IMR-90 (cell line): ENCODE data around the gene MAP2. TPM values are rescaled to one million over a fixed set of nuclear protein-coding genes. Genes with fewer than 3 reads are reported as not detected.

ENCODE experiments used
- ATAC-seq: fragments of 200-7000 bp; cut with Tn5 transposase; 2 replicates; pipeline ENCODE4 v1.9.1; 2020; ENCODE audit warnings: low read depth, mild to moderate bottlenecking, moderate library complexity
- BruUV-seq: library from RNA; stranded (reverse); fragments of 400-500 nt; replicated peaks from 2 replicates; lab custom pipeline; 2021; lab: Mats Ljungman, UMichigan
- CTCF ChIA-PET: fragments of 300-600 bp; formaldehyde crosslinking; extraction: SDS; loops from one replicate; lab custom pipeline; 2021; ENCODE audit warnings: antibody characterized with exemption; lab: Yijun Ruan, JAX
- POLR2A ChIA-PET: fragments of 300-600 bp; sonication (Branson Sonifier 250); formaldehyde crosslinking; loops from one replicate; lab custom pipeline; 2022; ENCODE audit warnings: antibody characterized with exemption; ENCODE audit not compliant: unreplicated experiment; lab: Charles Lee
- DNase-seq: peaks from one replicate; pipeline ENCODE4 v3.0.0; 2013
- H2AFZ ChIP-seq: replicated peaks from 2 replicates; pipeline ENCODE3; 2013; ENCODE audit warnings: low read length, mild to moderate bottlenecking; ENCODE audit not compliant: poor library complexity
- H2AK5ac ChIP-seq: 2 replicates; pipeline ENCODE4 v1.6.1; 2013; ENCODE audit warnings: low read depth, low read length, inconsistent platforms
- H2AK9ac ChIP-seq: replicated peaks from 2 replicates; pipeline ENCODE3; 2013; ENCODE audit warnings: mild to moderate bottlenecking, low read depth, low read length, moderate library complexity; ENCODE audit not compliant: poor library complexity
- H2BK120ac ChIP-seq: 2 replicates; pipeline ENCODE4 v1.6.1; 2013; ENCODE audit warnings: low read depth, low read length, inconsistent platforms
- H2BK15ac ChIP-seq: 3 replicates; pipeline ENCODE4 v1.6.1; 2013; ENCODE audit warnings: low read depth, low read length, inconsistent platforms
- H2BK20ac ChIP-seq: 2 replicates; pipeline ENCODE4 v1.6.1; 2013; ENCODE audit warnings: low read depth, mild to moderate bottlenecking, inconsistent platforms, low read length, moderate library complexity
- H2BK5ac ChIP-seq: 2 replicates; pipeline ENCODE4 v1.6.1; 2013; ENCODE audit warnings: mild to moderate bottlenecking, low read depth, low read length, inconsistent platforms; ENCODE audit not compliant: poor library complexity, severe bottlenecking
- H3K14ac ChIP-seq: replicated peaks from 2 replicates; pipeline ENCODE4 v1.6.1; 2013; ENCODE audit warnings: low read depth, low read length, inconsistent platforms
- H3K18ac ChIP-seq: 2 replicates; pipeline ENCODE4 v1.6.1; 2013; ENCODE audit warnings: low read depth, low read length, control low read depth
- H3K23ac ChIP-seq: 2 replicates; pipeline ENCODE4 v1.6.1; 2013; ENCODE audit warnings: low read depth, low read length, inconsistent platforms
- H3K27ac ChIP-seq: 2 replicates; pipeline ENCODE4 v1.5.1; 2013; ENCODE audit warnings: mild to moderate bottlenecking, control low read depth, low read length; ENCODE audit not compliant: insufficient read depth
- H3K27me3 ChIP-seq: 2 replicates; pipeline ENCODE4 v1.6.1; 2013; ENCODE audit warnings: low read length; ENCODE audit not compliant: control insufficient read depth, insufficient read depth
- H3K36me3 ChIP-seq: 2 replicates; pipeline ENCODE4 v1.6.1; 2013; ENCODE audit warnings: low read length, mixed read lengths; ENCODE audit not compliant: control insufficient read depth, insufficient read depth
- H3K4ac ChIP-seq: 2 replicates; pipeline ENCODE4 v1.6.1; 2013; ENCODE audit warnings: low read depth, low read length, inconsistent platforms
- H3K4me1 ChIP-seq: 2 replicates; pipeline ENCODE4 v1.6.1; 2013; ENCODE audit warnings: low read length, mixed read lengths; ENCODE audit not compliant: control insufficient read depth, insufficient read depth
- H3K4me2 ChIP-seq: 2 replicates; pipeline ENCODE4 v1.6.1; 2013; ENCODE audit warnings: low read depth, mild to moderate bottlenecking, control low read depth, low read length, moderate library complexity
- H3K4me3 ChIP-seq: 2 replicates; pipeline ENCODE4 v1.5.1; 2013; ENCODE audit warnings: low read depth, mild to moderate bottlenecking, control low read depth, low read length, moderate library complexity; ENCODE audit not compliant: insufficient read depth
- H3K56ac ChIP-seq: 2 replicates; pipeline ENCODE4 v1.6.1; 2013; ENCODE audit warnings: low read length, inconsistent platforms; ENCODE audit not compliant: insufficient read depth; ENCODE audit errors: extremely low read depth
- H3K79me1 ChIP-seq, 2 experiments: 2 replicates each; pipeline ENCODE4 v1.6.1; 2013; ENCODE audit warnings: low read length in 2 of 2, inconsistent platforms in 1 of 2, low read depth in 1 of 2
- H3K9ac ChIP-seq: 2 replicates; pipeline ENCODE4 v1.6.1; 2013; ENCODE audit warnings: low read depth, low read length, control low read depth
- H3K9me1 ChIP-seq: 2 replicates; pipeline ENCODE4 v1.6.1; 2013; ENCODE audit warnings: low read length, inconsistent platforms; ENCODE audit not compliant: insufficient read depth
- H3K9me3 ChIP-seq: 2 replicates; pipeline ENCODE4 v1.6.1; 2013; ENCODE audit warnings: low read length; ENCODE audit not compliant: control insufficient read depth, insufficient read depth
- H4K20me1 ChIP-seq: 2 replicates; pipeline ENCODE4 v1.6.1; 2013; ENCODE audit warnings: low read length, inconsistent platforms; ENCODE audit not compliant: insufficient read depth
- H4K5ac ChIP-seq: 2 replicates; pipeline ENCODE4 v1.6.1; 2013; ENCODE audit warnings: mild to moderate bottlenecking, low read depth, low read length, control low read depth
- H4K8ac ChIP-seq, 2 experiments: 2 replicates each; pipeline ENCODE4 v1.6.1; 2013; ENCODE audit warnings: low read depth in 2 of 2, low read length in 2 of 2, control low read depth in 1 of 2, inconsistent platforms in 1 of 2
- H4K91ac ChIP-seq: 2 replicates; pipeline ENCODE4 v1.6.1; 2013; ENCODE audit warnings: low read depth, low read length, inconsistent platforms; ENCODE audit not compliant: insufficient read depth
- CTCF ChIP-seq: conservative IDR thresholded peaks from 2 replicates; pipeline ENCODE4 v1.5.1; 2012; ENCODE audit warnings: mild to moderate bottlenecking, low read depth, low read length, improper control_type of control experiment
- ELK1 ChIP-seq: fragments of 150-350 bp; IDR thresholded peaks from 2 replicates; pipeline ENCODE4 v1.6.1; 2016; ENCODE audit warnings: low read depth, mild to moderate bottlenecking, low read length, moderate library complexity, borderline replicate concordance
- RAD21 ChIP-seq: IDR thresholded peaks from 2 replicates; pipeline ENCODE4 v1.6.1; 2012; ENCODE audit warnings: low read length, improper control_type of control experiment
- SMC3 ChIP-seq: fragments of 150-350 bp; IDR thresholded peaks from 2 replicates; pipeline ENCODE4 v1.6.1; 2016; ENCODE audit warnings: low read depth, mild to moderate bottlenecking, antibody characterized with exemption, low read length, moderate library complexity
- USF2 ChIP-seq: fragments of 150-350 bp; IDR thresholded peaks from 2 replicates; pipeline ENCODE4 v1.6.1; 2017; ENCODE audit warnings: mild to moderate bottlenecking, antibody characterized with exemption, low read length, low read depth
- WGBS, 2 experiments: methylation state at CpG; one replicate each; pipeline versions ENCODE4 v1.1.5 to v1.1.7; 2013; ENCODE audit warnings: missing lambda C conversion rate in 2 of 2; ENCODE audit not compliant: insufficient read length in 1 of 2; ENCODE audit errors: extremely low coverage in 2 of 2; 5-methylcytosine and 5-hydroxymethylcytosine counted together
- dilution Hi-C: fragments of 300-500 bp; cut with HindIII; formaldehyde crosslinking; loops from one replicate; pipeline ENCODE4 v1.14.3; 2018; ENCODE audit warnings: low sequenced_read_pairs; ENCODE audit not compliant: unreplicated experiment
- in situ Hi-C: fragments of 300-500 bp; cut with MboI; formaldehyde crosslinking; loops from 3 replicates; pipeline ENCODE4 v1.14.3; 2019; ENCODE audit warnings: low sequenced_read_pairs, inconsistent platforms, mixed read lengths
- intact Hi-C: fragments of 100-400 bp; cut with micrococcal nuclease; formaldehyde crosslinking; loops from 2 replicates; pipeline ENCODE4 v1.10.0; 2022
- polyA plus RNA-seq, 3 experiments: library from polyadenylated mRNA; depleted of rRNA; stranded (reverse); fragments of >200 nt; gene quantifications; 2 replicates each; pipeline ENCODE4 v1.2.3, GENCODE V29; 2012; ENCODE audit warnings: low replicate concordance in 1 of 3
- total RNA-seq: library from RNA; depleted of rRNA; stranded (reverse); fragments of >200 nt; gene quantifications from 2 replicates; pipeline ENCODE4 v1.2.3, GENCODE V29; 2012

Gene MAP2
- total and polyA plus RNA-seq, 2 of the 4 experiments (the other 2 are of a cell fraction), result 0.29 to 0.36 TPM

- Histone ChIP-seq H3K4me1 (no peaks in the 10 kb centered on the region), H3K4me3 (no peak overlapping the region), H3K9me1 (no peaks in the 10 kb centered on the region), H2BK15ac (no peak overlapping the region), H3K18ac (no peak overlapping the region), H4K5ac (no peak overlapping the region), H3K9ac (no peak overlapping the region), H3K36me3 (no peaks in the 10 kb centered on the region), H4K20me1 (no peaks in the 10 kb centered on the region), H4K91ac (no peak overlapping the region), H3K27me3 (no peaks in the 10 kb centered on the region), H3K79me1 (no peaks in the 10 kb centered on the region), H3K4me2 (no peak overlapping the region), H3K23ac (no peak overlapping the region), H3K4ac (no peak overlapping the region), H2AK9ac (no peak overlapping the region), H3K14ac (no peak overlapping the region), H3K56ac (no peak overlapping the region), H2BK5ac (no peak overlapping the region), H4K8ac (no peak overlapping the region), H2AK5ac (no peak overlapping the region), H2BK20ac (no peak overlapping the region), H3K27ac (no peak overlapping the region), H2AFZ (no peak overlapping the region), H3K9me3 (no peaks in the 10 kb centered on the region), H2BK120ac (no peak overlapping the region)
- DNase-seq, result peak; percentile 59
- no TSS peak for BruUV-seq
- peak; percentile 61 for ATAC-seq
- ChIA-PET CTCF (interaction anchor here (0.6 to 2.5 kb wide), 10 partner anchors 8 to 1275 kb away, joined by 3 to 18 read pairs (median 6); partner anchors contain the start of gene MAP2), POLR2A (no interaction called here)
- in situ Hi-C loops, result loop anchor here (25.0 kb wide), 1 partner anchor 1169 kb away; no protein-coding TSS in a partner anchor
- TF ChIP-seq ELK1, result no peak
- TF ChIP-seq SMC3, result peak; percentile 73
- TF ChIP-seq USF2, result no peak
- peak; percentile 78 for TF ChIP-seq RAD21
- peak; percentile 67 for TF ChIP-seq CTCF
- WGBS, 2 experiments, result no CpG with 5 or more reads among the region's 4 CpGs
- dilution Hi-C loops, result no loop called here
- intact Hi-C loops, result loop anchor here (1.0 kb wide), 2 partner anchors 131 to 222 kb away; no protein-coding TSS in a partner anchor
These were observed 132.6 kb downstream of the MAP2 start for GRCh38 chr2:209556354-209556961.
